HG03064 (cell line): Measurements from ENCODE around the gene NAAA.
"Not testable (repeated sequence)": the region's sequence is repeated elsewhere in the genome, so short reads cannot be mapped to it uniquely, and the experiment has no call there.

ENCODE experiments used
- ATAC-seq: cut with Tn5 transposase; IDR thresholded peaks from one replicate; pipeline ENCODE4 v1.9.1; 2021; ENCODE audit warnings: low read depth; ENCODE audit not compliant: unreplicated experiment

The NAAA gene

GRCh38 chr4:75920327-75920726, 20.5 kb downstream of the NAAA start:
- no peak for ATAC-seq

GRCh38 chr4:75919920-75920319, 20.9 kb downstream of the NAAA start:
- no peak for ATAC-seq

- ATAC-seq, result no peak
These were observed 24.6 kb downstream of the NAAA start for GRCh38 chr4:75916091-75916661.

DNA sequence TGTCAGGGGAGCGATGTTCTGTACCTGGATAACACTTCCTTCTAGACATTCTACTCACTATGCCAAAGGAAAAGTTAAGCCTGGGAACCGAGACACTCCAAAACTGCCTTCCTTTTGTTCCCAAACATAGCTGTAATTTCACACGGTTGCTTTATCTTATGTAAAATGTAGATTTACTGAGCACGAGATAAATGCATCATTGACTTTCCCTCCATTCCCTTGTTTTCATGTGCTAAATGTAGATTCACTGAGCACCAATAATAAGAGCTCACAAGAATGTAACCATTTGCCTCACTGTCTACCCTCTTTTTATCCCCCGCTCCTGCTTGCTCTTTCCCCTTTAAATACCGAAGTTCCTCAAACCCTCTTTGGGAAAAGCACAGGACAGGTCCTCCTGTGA, 27.8 kb downstream of the NAAA start:
- no peak for ATAC-seq

- not testable (repeated sequence) for ATAC-seq
These were observed 30.0 kb downstream of the NAAA start for GRCh38 chr4:75910831-75911230.

DNA sequence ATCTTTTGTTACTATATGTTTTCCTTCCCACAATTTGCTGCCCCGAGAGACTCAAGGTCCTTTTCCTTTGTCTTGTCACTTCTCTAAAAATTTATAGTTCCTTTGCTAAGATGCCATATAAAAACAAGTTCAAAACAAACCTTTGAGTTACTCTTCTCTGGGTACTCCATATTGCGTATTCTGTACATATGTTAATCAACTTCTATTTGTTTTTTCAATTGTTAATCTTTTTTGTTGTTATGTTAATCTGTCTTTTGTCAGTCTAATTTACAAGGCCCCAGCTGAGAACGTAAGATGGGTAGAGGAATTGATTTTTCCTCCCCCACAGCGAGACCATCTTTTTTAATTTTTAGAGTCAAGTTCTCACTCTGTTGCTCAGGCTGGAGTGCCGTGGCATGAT, 31.4 kb downstream of the NAAA start:
- ATAC-seq, result no peak

GRCh38 chr4:75908555-75908954, 32.3 kb downstream of the NAAA start:
- ATAC-seq, result no peak

- ATAC-seq, result no peak
These were observed 32.8 kb downstream of the NAAA start for GRCh38 chr4:75907966-75908365.

GRCh38 chr4:75904076-75904475, 36.7 kb downstream of the NAAA start:
- no peak for ATAC-seq

DNA sequence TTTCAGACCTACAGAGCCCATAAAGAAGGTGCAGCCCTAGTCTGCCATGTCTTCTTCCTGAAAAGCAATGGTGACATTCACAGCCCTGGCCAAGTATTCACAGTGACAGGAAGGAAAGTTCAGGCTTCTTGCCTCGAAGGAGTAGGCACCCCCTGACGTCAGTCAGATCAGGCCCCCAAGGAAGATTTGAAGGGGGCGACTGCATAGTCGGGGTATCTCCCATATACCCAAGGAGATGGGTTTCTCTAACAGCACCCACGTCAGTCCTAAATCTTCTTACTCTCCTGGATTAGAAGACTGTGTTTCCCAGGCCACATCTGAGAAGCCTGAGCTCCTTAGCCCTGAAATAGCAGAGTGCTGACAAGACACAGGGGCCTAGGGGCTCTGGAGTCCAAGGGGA, 38.5 kb downstream of the NAAA start, which contains the start of gene PPEF2:
Gene PPEF2 (minus strand): TSS at position 101 of the 400 bp plus-strand sequence. CDS start 6,127 bp downstream, outside the sequence.
- ATAC-seq, result no peak

GRCh38 chr4:75898536-75898935, 42.3 kb downstream of the NAAA start:
- ATAC-seq, result no peak

DNA sequence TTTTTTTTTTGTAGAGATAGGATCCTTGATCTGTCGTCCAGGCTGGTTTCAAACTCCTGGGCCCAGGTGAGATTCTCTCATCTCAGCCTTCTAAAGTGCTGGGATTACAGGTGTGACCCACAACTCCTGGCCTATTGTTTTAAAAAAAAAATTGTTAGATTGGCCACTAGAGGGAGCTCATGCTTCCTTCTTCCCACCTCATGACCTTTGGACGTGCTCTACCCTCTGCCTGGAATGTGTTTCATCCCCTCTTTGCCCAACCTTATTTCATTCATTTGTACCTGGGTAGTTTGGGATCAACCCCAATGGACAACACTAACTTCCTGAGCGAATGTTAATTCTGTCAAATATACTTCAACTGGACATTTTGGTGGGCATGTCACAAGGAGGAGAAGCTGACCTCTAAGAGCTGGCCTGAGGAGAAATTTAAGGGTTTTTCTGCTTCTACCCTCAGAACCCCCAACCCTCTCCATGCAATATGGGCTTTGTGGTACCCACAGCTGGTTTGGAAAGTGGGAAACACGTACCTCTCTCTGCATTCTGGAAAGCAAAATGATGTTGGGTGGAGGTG, 45.0 kb downstream of the NAAA start:
- no peak for ATAC-seq

GRCh38 chr4:75892508-75892907, 48.3 kb downstream of the NAAA start:
- ATAC-seq, result no peak

DNA sequence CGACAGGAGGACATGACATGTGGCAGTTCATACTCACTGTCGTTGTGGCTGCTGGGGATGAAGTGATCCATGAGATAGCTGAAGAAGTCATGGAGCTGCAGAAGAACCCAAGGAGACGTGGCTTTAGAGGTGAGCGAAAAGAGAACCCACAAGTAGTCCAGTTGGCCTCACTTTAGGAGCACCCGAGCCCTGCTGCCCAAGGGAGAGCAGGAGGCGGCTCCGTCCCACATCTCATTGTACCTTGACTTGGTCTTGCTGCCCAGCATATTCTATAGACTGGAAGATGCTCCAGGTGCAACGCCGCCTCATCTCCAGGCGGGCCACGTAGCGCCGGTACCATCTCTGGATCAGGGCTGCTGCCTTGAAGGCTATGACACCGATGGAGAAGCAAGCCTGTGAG, 49.2 kb downstream of the NAAA start:
- no peak for ATAC-seq

GRCh38 chr4:75889537-75890199, 51.1 kb downstream of the NAAA start:
- no peak for ATAC-seq

GRCh38 chr4:75886104-75886503, 54.7 kb downstream of the NAAA start:
- ATAC-seq, result no peak

DNA sequence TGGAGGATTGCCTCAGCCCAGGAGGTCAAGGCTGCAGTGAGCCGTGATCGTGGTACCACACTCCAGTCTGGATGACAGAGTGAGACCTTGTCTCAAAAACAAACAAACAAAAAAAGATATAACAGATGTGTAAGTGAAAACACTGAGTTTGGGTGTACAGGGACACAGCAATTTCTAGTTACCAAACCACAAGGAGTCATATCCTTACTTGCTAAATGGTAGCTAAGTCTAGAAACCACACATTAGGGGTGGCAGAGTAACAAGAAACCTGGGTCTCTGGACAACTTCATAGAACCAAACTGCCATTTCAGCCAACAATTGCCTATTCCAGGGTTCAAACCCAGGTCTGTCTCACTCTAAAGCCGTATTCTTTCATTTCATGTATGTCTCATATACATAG, 59.3 kb downstream of the NAAA start:
- ATAC-seq, result no peak

- ATAC-seq, result no peak
These were observed 60.5 kb downstream of the NAAA start for GRCh38 chr4:75880278-75880677.

GRCh38 chr4:75878246-75878756, 62.5 kb downstream of the NAAA start:
- ATAC-seq, result no peak

- no peak for ATAC-seq
These were observed 64.6 kb downstream of the NAAA start for GRCh38 chr4:75876218-75876617.

GRCh38 chr4:75869100-75869499, 71.7 kb downstream of the NAAA start:
- no peak for ATAC-seq

GRCh38 chr4:75867130-75867529, 73.7 kb downstream of the NAAA start:
- ATAC-seq, result no peak
